Mucosa of gallbladder (tissue), 1 donor: Measurements from ENCODE around the gene UBTD1. TPM values are rescaled to one million over a fixed set of nuclear protein-coding genes. Genes with fewer than 3 reads are reported as not detected.

Experiments used
- total RNA-seq: library from RNA; stranded (reverse); gene quantifications from one replicate; pipeline ENCODE4 v1.2.1, GENCODE V29; 2021
- donor health status: DM: no; HTN: no; CAD: no.

Gene UBTD1
- total RNA-seq, 1 donor from 2014 or later: 13.8 TPM

Other genes starting within 250 kb of the UBTD1 start
- 10.9 TPM for gene ARHGAP19, start 206.3 kb upstream of the UBTD1 start, total RNA-seq
- gene FRAT1, start 179.7 kb upstream of the UBTD1 start, total RNA-seq: 9.4 TPM
- gene FRAT2, start 164.2 kb upstream of the UBTD1 start, total RNA-seq: 18.6 TPM
- 20.9 TPM for gene RRP12, start 97.6 kb upstream of the UBTD1 start, total RNA-seq
- 270 TPM for gene PGAM1, start 72.7 kb upstream of the UBTD1 start, total RNA-seq
- gene EXOSC1, start 52.9 kb upstream of the UBTD1 start, total RNA-seq: 33.8 TPM
- gene ZDHHC16, start 52.7 kb upstream of the UBTD1 start, total RNA-seq: 37.4 TPM
- gene MMS19, start 502 bp upstream of the UBTD1 start, total RNA-seq: 48.1 TPM
- gene ANKRD2, start 73.9 kb downstream of the UBTD1 start, total RNA-seq: 2.3 TPM
- gene HOGA1, start 85.5 kb downstream of the UBTD1 start, total RNA-seq: 13.3 TPM
- 1.0 TPM for gene C10orf62, start 90.8 kb downstream of the UBTD1 start, total RNA-seq
- 6.9 TPM for gene MORN4, start 134.6 kb downstream of the UBTD1 start, total RNA-seq
- gene PI4K2A, start 141.7 kb downstream of the UBTD1 start, total RNA-seq: 22.3 TPM
- 20.1 TPM for gene AVPI1, start 188.3 kb downstream of the UBTD1 start, total RNA-seq
- gene MARVELD1, start 214.8 kb downstream of the UBTD1 start, total RNA-seq: 37.8 TPM
- 49.8 TPM for gene ZFYVE27, start 238.2 kb downstream of the UBTD1 start, total RNA-seq